DMS114 treated with DMSO at 0.1 percent for 48 hours (cell line): ENCODE results near the gene RFT1.

Experiments used
- DNase-seq: peaks from one replicate; lab custom pipeline; 2025; ENCODE audit not compliant: unreplicated experiment; lab: John Stamatoyannopoulos, UW

RFT1 gene, protein sequence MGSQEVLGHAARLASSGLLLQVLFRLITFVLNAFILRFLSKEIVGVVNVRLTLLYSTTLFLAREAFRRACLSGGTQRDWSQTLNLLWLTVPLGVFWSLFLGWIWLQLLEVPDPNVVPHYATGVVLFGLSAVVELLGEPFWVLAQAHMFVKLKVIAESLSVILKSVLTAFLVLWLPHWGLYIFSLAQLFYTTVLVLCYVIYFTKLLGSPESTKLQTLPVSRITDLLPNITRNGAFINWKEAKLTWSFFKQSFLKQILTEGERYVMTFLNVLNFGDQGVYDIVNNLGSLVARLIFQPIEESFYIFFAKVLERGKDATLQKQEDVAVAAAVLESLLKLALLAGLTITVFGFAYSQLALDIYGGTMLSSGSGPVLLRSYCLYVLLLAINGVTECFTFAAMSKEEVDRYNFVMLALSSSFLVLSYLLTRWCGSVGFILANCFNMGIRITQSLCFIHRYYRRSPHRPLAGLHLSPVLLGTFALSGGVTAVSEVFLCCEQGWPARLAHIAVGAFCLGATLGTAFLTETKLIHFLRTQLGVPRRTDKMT

DNA sequence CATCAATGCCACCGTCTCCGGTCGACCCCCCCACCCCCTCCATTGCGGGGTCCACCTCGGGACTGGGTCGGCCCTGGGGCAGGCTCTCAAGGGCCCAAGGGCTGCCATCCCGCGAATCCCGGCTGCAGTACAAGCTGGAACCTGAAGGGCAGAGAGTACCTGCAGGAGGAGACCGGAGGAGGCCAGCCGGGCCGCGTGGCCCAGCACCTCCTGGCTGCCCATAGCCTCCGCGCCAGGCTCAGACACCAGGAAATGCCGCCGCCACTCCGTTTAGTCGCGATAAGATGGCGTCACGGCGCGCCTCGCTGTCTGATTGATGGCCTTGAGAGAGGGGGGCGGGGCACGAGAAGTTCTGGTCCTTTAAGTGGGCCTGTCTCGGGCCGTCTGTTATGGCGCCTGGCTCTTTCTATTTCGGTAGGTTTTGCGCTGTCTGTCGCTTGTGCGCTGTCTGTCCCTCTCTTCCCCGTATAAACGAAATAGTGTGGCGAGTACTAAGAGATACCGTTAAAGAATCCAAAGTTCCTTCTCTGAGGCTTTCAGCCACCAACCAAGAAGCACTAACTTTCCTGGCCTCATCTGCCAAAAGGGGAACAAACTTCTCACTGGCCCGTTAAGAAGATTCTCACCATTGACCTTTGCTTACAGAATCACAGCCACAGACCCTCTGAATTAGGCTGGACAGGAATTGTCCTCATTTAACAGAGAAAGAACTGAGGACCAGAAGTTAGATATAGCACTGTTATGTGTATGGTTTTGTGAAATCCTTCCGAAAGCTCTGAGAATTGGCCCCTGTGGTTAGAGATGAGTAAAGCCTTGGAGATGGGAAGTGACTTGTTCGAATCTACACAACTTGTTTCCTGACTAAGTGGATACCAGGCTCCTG, at the start of gene RFT1:
Gene RFT1 (minus strand): TSS at position 257 of the 883 bp plus-strand sequence. CDS start 35 bp downstream, at position 222.
- peak; percentile 88 for DNase-seq

GRCh38 chr3:53179580-53179979, 49.3 kb upstream of the RFT1 start:
- DNase-seq: no peak

- DNase-seq: no peak
These were observed 48.0 kb upstream of the RFT1 start for GRCh38 chr3:53178246-53178645.

DNA sequence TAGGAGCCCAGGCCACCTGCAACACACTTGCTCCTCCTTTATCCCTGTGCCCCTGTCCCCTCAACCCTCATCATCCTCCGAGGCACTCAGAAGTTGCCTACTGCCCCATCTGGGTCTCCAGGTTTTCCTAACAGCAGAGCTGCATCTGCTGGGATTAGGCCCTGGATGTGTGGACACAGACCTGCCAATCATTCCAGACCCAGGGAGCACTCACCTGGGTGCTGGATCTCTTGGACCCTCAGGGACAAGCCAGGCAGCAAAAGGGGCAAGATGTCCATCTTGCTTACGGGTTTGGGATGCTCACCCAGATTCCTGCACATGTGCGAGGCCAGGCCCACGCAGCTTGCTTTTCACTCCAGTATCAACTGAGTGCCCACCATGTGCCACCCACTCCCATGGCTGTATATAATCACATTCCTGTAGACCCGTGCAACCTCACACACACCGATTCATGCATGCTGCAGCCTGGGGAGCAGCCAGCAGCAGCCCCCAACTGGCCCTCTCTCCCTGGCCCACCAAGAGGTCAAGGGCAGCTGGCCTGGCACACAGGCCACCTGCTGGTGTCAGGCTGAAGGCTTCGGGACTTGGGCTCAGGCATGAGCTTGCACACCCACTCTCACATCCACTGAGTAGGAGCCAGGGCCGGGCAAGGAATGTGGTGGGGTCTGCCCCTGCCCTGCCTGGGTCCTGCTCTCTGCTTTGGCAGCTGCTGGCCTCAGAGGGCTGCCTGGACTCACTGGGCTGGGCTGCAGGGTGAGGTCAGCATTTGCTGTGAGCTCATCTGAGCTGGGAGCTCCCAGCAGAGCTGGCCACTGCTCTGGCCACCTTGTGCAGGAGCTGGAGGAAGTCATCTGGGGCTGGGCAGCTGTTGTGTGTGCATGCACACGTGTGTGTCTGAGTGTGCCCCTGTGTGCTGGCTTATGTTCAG, 45.6 kb upstream of the RFT1 start:
- DNase-seq: no peak

DNA sequence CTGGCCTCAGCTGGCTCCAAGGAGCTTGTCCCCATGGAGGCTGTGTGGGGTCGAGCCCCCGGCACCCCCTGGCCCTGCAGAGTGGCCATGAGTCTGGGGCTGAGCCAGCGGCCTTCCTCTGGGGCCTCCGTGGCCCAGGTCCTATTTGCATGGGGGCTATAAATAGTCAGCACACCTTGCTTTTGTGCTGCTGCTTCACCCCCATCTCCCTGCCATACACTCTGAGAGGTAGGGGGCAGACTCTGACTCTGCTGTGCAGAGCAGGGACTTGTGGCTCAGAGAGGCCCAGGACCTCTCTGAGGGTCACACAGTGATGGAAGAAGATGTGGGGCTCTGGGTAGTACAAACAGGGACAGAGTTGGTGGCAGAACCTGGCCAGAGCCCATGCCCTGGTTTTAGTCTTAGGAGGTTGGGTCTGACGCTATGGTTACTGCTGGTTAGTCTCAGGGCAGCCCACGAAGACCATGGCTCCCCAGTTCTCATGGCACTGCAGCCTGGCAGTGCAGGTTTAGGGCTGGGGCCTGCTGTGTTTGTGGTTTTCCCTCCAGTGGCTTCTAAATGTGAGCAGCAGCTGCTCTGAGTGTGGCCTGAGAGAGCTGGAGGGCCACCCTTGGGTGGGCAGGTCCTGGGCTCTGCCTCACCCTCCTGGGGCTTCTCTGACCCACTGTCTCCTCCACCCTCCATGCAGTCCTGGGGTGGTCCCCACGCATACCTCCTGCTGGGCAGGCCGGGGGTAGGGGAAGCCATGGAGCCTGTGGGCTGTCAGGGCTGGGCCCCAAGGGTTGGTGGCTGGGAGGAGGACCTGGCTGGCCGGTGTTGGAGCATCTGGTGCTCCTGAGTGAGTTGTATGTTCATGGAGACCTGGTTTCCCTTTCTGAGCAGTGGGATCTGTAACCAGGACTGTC, 44.4 kb upstream of the RFT1 start:
- no peak for DNase-seq

- no peak for DNase-seq
These were observed 42.9 kb upstream of the RFT1 start for GRCh38 chr3:53173107-53173506.

DNA sequence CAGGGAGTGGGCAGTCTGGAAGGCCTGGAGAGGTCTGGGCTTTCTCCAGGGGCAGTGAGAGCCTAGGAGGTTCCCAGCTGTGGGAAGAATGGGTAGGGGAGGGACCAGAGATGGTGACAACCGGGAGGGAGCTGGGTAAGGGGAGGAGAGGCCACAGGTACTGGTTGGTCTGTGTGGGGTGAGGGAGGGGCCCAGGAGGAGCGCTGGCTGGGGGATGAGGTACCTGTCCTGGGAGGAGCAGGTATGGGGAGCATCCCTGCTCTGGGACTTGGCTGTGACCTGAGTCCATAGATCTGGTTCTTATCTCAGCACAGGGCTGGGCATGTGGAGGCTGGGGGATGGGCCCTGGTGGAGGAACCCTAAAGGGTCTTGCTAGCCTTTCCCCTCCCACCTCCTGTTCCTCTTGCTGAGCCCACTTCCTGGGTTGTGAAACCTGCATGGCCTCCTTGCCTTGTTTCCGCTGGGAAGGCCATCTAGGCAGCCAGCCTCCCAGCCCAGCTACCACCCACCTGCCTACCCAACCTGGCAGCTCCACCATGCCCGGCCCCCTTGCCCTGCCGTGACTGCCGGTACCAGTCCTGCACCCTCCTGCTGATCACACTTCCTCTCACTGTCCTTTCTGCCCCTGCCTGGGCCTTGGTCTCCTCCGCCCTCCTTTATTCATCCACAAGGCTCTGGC, 41.7 kb upstream of the RFT1 start:
- DNase-seq: no peak

GRCh38 chr3:53171064-53171418, 40.8 kb upstream of the RFT1 start:
- DNase-seq: no peak

DNA sequence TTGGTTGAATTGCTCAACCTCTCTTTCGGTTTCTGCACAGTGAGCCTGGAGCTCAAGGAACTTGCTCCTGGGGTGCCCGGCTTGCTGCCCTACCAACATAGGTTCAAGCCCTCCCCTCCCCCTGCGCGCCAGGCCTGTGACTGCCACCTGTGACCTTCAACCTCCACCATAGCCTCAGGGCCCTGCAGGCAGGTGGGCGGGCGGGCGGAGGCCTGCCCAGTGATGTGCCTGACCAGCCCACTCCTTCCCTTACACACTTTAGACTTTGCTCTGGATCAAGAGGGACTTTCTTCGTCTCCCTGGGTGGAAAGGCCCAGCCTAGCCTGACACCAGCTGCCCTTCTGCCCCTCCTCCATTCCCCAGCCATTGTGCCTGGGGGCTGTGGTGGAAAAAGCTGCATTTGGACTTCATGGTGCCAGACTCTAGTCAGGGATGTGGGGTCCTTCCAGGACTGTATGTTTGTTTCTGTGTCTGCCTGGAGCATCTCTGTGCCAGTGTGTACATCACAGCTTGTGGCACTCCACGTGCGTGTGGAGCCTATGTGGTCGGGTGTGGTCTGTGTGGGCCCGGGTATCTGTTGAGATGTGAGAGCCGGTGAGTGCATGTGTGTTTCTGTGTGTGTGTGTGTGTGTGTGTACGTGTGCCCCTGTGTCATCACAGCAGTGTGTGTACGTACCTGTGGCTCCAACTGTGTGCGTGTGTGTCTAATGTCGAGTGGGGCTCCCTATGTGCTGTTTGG, 40.3 kb upstream of the RFT1 start:
- DNase-seq: no peak

DNA sequence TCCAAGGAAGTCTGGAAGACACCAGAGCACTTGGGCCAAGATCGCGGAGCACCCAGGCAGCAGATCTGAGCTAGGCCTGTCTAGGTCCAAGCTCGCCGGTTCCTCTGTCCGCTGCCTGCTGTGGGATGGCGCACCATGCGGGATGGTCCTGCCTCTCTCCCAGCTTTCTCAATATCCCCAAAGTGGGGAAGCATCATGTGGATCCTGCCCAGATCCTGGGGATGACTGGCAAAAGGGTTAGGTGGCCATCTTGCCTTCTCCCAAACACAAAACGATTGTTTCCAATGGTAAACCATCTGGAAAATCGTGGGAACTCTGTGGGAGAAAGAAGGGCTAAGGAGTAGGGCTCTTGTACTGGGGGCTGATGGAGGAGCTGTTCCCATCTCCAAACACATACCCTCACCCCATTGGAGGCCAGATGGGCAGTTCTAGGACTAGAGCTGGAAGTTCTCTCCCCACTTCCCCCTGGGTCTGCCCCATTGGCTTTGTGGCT, 39.6 kb upstream of the RFT1 start:
- no peak for DNase-seq

GRCh38 chr3:53169045-53169831, 39.0 kb upstream of the RFT1 start:
- no peak for DNase-seq

DNA sequence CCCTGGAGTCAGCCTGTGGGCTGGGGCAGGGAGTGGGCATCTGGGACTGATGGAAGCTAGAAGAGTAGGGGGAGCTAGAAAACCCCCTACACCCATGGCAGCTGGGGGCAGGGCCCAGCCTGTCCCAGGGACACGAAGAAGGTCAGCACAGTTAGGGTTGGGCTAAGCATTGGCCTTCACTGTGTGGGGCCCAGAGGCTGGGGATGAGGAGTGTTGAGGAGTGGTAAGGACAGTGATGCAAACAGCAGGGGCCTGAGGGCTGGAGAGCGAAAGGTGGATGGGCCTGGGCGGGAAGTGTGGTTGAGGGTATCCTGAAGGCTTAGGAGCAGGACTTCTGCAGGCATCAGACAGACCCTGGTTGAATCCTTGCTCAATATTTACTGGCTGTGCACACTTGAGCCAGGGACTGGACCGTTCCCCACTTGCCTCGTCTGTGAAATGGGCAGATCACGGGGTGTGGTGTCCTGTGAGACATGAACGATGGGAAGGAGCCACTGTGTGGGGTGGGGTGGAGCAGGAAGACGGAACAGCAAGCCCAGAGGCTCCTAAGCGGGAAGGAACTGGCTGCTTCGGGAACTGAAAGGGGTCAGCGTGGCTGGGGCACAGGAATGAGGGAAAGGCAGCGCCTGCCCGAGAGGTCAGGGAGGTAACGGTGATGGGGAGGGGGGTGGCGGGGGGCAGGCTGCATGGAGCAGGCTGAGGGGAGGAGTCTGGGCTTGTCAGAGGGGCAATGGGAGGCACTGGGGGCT, 38.1 kb upstream of the RFT1 start:
- no peak for DNase-seq

DNA sequence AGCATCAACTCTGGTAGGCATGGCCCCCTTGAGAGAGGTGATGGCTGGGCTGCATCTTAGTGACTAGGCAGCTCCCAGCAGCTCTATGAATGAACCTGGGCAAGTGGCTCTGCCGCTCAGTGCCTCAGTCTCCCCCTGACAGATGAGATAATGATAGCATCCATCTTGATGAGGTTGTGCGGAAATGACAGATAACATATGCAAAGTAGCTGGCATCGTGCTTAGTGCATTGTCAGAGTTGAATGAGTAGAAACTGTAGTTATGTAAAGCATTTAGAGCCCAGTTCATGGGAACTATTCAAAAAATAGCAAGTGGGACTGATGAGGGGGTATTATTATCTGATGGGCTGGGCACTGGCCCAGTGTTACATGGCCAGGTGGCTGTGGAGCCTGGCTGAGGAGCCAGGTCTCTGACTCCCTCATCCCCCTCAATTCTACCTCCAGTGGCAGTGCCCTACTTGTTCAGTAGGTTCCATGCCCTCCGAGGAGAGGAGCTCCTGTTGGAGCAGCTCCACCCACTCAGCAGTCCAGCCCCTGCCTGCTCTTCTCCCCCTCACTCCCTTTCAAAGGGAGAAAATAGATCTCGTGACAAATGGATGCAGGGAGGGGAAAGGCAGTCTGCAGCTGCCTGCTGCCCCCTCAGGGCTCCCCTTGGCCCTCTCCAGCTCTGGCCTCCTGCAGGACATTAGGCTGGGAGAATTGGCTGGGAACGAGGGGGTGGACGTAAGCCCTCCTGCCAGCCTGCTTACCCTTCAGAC, 37.4 kb upstream of the RFT1 start:
- DNase-seq: no peak

GRCh38 chr3:53166781-53167291, 36.6 kb upstream of the RFT1 start:
- DNase-seq: no peak

DNA sequence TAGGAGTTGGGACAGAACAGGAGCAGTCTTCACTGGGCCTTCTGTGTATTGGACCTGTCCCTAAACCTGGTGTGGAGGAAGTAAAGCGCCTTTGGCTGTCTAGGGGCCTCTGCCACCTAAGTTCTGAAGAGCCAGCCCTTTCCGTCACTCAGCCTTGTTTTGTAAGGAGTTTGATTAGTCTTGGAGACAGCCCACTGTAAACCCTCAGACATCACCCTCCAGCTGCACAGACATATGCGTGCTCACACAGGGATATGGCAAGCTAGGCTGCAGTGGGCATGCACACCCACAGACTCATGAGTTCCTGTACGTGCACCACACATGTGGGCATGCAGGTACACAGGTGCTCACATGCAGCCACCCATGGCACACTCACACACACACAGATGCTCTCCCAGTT, 36.0 kb upstream of the RFT1 start:
- DNase-seq: no peak

GRCh38 chr3:53164911-53165310, 34.7 kb upstream of the RFT1 start:
- no peak for DNase-seq
